Ovary (tissue), 9 donors: Measurements from ENCODE around the gene TENT4A. TPM values are rescaled to one million over a fixed set of nuclear protein-coding genes. Genes with fewer than 3 reads are reported as not detected.
A peak's percentile ranks its signal among the peaks of the same experiment; 100 is the strongest.
"Not testable (repeated sequence)": the region's sequence is repeated elsewhere in the genome, so short reads cannot be mapped to it uniquely, and the experiment has no call there.

ENCODE experiments used
- DNase-seq, 5 donors: peaks; one replicate each; pipeline ENCODE4 v3.0.0-alpha.2; 2019 to 2020
- H3K27ac ChIP-seq, 2 donors: fragments of 200-600 bp; one replicate each; pipeline versions ENCODE4 v1.5.1 to v1.8.0; 2019 to 2022
- H3K27me3 ChIP-seq: fragments of 200-600 bp; one replicate; pipeline ENCODE4 v1.8.0; 2022
- H3K36me3 ChIP-seq: fragments of 200-600 bp; sonication (generic); one replicate; pipeline ENCODE4 v1.5.1; 2019
- H3K4me1 ChIP-seq: one replicate; pipeline ENCODE4 v1.8.1; 2013; ENCODE audit warnings: mild to moderate bottlenecking, moderate library complexity; ENCODE audit not compliant: insufficient read depth
- H3K4me3 ChIP-seq: fragments of 200-600 bp; sonication (generic); one replicate; pipeline ENCODE4 v1.5.1; 2017
- H3K9me3 ChIP-seq, 2 donors: fragments of 200-600 bp in 1 of 2; sonication (generic) in 1 of 2; one replicate each; pipeline versions ENCODE4 v1.5.1 to v1.8.1; 2013 to 2019; ENCODE audit warnings: mild to moderate bottlenecking in 1 of 2, moderate library complexity in 1 of 2
- EP300 ChIP-seq: sonication (generic); formaldehyde crosslinking; IDR thresholded peaks from one replicate; pipeline ENCODE4 v1.6.1; 2017; ENCODE audit warnings: antibody characterized with exemption
- POLR2A ChIP-seq: fragments of 450-650 bp; IDR thresholded peaks from one replicate; pipeline ENCODE4 v1.6.1; 2017; ENCODE audit warnings: antibody characterized with exemption, mild to moderate bottlenecking, moderate library complexity
- WGBS, 3 donors: extraction: QIAGEN DNeasy Blood & Tissue Kit in 1 of 3; methylation state at CpG; one replicate each; pipeline versions ENCODE4 v1.1.5 to v1.1.7; 2013 to 2017; 5-methylcytosine and 5-hydroxymethylcytosine counted together
- intact Hi-C, 4 donors: fragments of 100-400 bp; cut with DNase I; formaldehyde crosslinking; loops; one replicate each; pipeline versions ENCODE4 v1.11.0 to v1.15.1; 2022 to 2023
- polyA plus RNA-seq, 2 donors: library from polyadenylated mRNA; stranded (reverse); fragments of 200-250 nt in 1 of 2; fragments of 350-450 nt in 1 of 2; fragmentation: Illumina TruSeq in 1 of 2; extraction: RNeasy Lipid Tissue Mini Kit (QIAGEN cat#74804) in 1 of 2; gene quantifications; one replicate each; pipeline ENCODE4 v1.2.3, GENCODE V29; 2013 to 2014
- total RNA-seq, 7 donors: library from RNA; depleted of rRNA in 2 of 7; stranded (reverse); fragments of >200 nt in 2 of 7; fragmentation: NEBNext Ultra II Directional in 3 of 7; extraction: Animal tissue kit (Norgen Biotek cat#: 25700) in 3 of 7; gene quantifications; one replicate each; pipeline versions ENCODE4 v1.1.0 to v1.2.4, GENCODE V29; 2016 to 2023
- TF ChIP-seq, protein P1 (sequence below), 3 donors: fragments of 450-650 bp in 2 of 3; fragments of 200-600 bp in 1 of 3; IDR thresholded peaks; one replicate each; pipeline versions ENCODE4 v1.5.1 to v1.8.0; 2016 to 2022; ENCODE audit warnings: antibody characterized with exemption in 3 of 3, mild to moderate bottlenecking in 1 of 3
- donor health status: DM: no; HTN: no; CAD: no; lungs with moderate emphysema.
- donor health status: DM: no; HTN: no; CAD: no.
- donor health status: Bipolar disorder and iron deficiency.
- donor health status: DM: yes; HTN: yes; CAD: no.
- donor health status: DM: no; HTN: no; CAD: no.
- donor health status: DM: yes; HTN: yes; CAD: no.

The TENT4A gene
- total and polyA plus RNA-seq, 9 donors: 12.4 to 29.6 (median 22.9) TPM

DNA sequence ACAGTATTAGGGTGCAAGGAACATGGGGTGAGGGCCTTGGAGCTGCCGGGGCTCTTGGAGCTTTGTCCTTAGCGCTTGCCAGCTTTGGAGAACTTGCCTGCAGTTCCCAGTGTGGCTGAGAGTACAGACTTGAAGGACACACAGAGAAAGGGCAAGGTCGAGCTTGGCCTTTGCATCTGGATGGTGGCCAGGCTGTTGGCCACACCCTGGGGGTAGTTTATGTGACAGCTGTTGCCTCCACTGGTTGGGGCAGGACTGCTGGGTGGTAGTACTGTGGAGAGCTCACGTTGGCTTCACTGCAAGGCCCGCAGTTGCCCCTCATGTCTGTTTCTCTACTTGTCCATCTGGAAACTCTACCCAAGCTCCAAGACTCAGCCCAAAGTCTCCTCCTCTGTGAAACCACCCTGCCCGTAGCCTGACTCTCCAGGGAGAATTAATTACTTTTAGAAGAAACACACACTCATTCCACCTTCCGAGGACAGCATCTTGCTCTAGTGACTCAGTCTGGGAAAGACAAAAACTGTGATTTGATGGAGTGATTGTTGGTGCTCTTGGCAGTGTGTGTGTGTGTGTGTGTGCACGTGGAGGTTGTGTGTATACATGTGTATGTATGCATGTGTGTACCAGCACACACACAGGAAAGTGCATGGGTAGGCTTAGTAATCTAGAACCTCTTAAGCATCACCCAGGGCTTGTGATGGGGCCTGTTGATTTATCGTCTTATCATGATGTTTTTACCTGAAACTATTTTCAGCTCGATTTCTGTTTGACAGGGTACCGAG, 57.8 kb downstream of the TENT4A start:
- Histone ChIP-seq H3K4me3 (no peak overlapping the region), H3K27ac (no peak overlapping the region), H3K4me1 (peaks cover 1% of the 10 kb centered on the region), H3K36me3 (no peaks in the 10 kb centered on the region), H3K9me3 (no peaks in the 10 kb centered on the region), H3K27me3 (no peaks in the 10 kb centered on the region)
- intact Hi-C loops: loop anchor here in 1 of 4 donors (10.0 kb wide), 1 partner anchor 54 kb away; no protein-coding TSS in a partner anchor
- TF ChIP-seq, protein P1, sequence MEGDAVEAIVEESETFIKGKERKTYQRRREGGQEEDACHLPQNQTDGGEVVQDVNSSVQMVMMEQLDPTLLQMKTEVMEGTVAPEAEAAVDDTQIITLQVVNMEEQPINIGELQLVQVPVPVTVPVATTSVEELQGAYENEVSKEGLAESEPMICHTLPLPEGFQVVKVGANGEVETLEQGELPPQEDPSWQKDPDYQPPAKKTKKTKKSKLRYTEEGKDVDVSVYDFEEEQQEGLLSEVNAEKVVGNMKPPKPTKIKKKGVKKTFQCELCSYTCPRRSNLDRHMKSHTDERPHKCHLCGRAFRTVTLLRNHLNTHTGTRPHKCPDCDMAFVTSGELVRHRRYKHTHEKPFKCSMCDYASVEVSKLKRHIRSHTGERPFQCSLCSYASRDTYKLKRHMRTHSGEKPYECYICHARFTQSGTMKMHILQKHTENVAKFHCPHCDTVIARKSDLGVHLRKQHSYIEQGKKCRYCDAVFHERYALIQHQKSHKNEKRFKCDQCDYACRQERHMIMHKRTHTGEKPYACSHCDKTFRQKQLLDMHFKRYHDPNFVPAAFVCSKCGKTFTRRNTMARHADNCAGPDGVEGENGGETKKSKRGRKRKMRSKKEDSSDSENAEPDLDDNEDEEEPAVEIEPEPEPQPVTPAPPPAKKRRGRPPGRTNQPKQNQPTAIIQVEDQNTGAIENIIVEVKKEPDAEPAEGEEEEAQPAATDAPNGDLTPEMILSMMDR (IDR thresholded peaks at IDR 0.05): no peak
- TF ChIP-seq POLR2A (no peak), EP300 (no peak)
- no peak for DNase-seq
- 87 to 91% (median 89%) methylated on average over 11 of the region's 11 CpGs for WGBS, 3 donors

DNA sequence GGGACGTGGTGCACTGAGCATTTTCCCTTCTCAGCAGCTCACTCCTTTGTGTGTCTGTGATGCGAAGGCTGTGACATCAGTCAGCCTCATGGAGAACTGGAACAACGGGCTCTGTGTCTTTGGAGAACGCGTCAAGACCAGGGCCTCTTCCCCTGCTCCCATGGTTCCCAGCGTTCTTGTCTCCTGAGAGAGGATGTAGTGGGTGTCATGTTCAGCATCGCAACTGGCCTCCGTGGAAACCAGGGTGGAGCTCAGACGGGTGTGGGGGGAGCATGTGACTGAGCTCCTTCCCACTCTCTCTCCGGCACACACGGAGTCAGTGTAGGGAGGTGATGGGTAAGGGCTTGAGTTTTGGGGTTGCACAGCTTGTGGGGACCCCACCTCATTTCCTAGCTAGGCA, 59.7 kb downstream of the TENT4A start:
- TF ChIP-seq EP300 (no peak), POLR2A (no peak)
- TF ChIP-seq, protein P1 (IDR thresholded peaks at IDR 0.05): no peak

DNA sequence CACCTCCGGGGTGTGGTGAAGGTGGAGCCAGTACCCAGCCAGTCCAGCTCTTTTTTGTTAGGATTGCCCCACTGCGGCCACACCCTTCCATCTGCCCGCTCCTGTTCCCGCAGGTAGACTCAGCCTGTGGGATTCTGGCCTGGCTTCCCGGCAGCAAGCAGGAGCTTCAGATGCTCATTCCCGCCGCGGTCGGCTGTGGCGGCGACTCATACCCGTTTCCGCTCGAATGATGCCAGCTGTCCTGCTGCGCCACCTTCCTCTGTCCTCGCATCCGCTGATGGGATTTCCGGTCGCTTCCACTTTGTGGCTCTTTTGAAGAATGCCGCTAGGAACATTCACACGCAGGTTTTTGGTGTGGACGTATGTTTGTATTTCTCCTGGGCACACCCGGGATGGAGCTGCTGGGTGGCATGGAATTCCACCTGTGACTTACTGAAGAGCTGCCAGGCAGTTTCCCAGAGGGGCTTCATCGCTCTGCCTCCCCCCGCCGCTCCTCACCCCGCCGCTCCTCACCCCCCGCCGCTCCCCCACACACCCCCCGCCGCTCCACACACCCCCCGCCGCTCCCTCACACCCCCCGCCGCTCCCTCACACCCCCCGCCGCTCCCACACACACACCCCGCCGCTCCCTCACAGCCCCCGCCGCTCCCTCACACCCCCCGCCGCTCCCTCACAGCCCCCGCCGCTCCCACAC, 60.3 kb downstream of the TENT4A start:
- Histone ChIP-seq H3K4me1 (no peaks in the 10 kb centered on the region), H3K27ac (no peak overlapping the region), H3K36me3 (no peaks in the 10 kb centered on the region), H3K4me3 (no peak overlapping the region), H3K9me3 (no peaks in the 10 kb centered on the region), H3K27me3 (no peaks in the 10 kb centered on the region)
- TF ChIP-seq EP300 (no peak), POLR2A (no peak)
- TF ChIP-seq, protein P1 (IDR thresholded peaks at IDR 0.05): no peak
- peak in 2 of 5 donors; percentile 5 to 19 for DNase-seq
- intact Hi-C loops: loop anchor here in 1 of 4 donors (10.0 kb wide), 1 partner anchor 51 kb away; no protein-coding TSS in a partner anchor
- WGBS, 3 donors: 81 to 93% (median 91%) methylated on average over 26 to 39 of the region's 46 CpGs

More for the DNA sequence above, 59.7 kb downstream of the TENT4A start:
- 86 to 93% (median 88%) methylated on average over 11 of the region's 11 CpGs for WGBS, 3 donors
- no peak for DNase-seq
- no peaks in the 10 kb centered on the region for H3K27me3 ChIP-seq
- H3K9me3 ChIP-seq: no peaks in the 10 kb centered on the region
- no peak overlapping the region for H3K27ac ChIP-seq
- H3K36me3 ChIP-seq: no peaks in the 10 kb centered on the region
- H3K4me3 ChIP-seq: no peak overlapping the region
- H3K4me1 ChIP-seq: no peaks in the 10 kb centered on the region
- intact Hi-C loops: loop anchor here in 1 of 4 donors (10.0 kb wide), 1 partner anchor 52 kb away; no protein-coding TSS in a partner anchor

DNA sequence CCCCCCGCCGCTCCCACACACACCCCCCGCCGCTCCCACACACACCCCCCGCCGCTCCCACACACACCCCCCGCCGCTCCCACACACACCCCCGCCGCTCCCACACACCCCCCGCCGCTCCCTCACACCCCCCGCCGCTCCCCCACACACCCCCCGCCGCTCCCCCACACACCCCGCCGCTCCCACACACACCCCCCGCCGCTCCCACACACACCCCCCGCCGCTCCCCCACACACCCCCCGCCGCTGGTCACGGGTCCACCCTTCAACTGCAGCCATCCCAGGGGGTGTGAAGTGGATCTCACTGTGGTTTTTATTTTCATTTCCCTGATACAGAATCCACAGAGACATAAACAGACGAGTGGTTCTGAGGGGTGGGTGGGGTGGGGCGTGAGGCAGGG, 61.0 kb downstream of the TENT4A start:
- not testable (repeated sequence) for H3K9me3 ChIP-seq, H3K27me3 ChIP-seq, H3K27ac ChIP-seq, H3K4me1 ChIP-seq, H3K36me3 ChIP-seq, H3K4me3 ChIP-seq
- intact Hi-C loops: loop anchor here in 1 of 4 donors (10.0 kb wide), 1 partner anchor 51 kb away; no protein-coding TSS in a partner anchor
- peak in 1 of 5 donors; percentile 12 for DNase-seq
- WGBS, 3 donors: 57 to 78% (median 73%) methylated on average over 4 to 22 of the region's 27 CpGs
